Measurements from ENCODE around the gene MYOM1.

The MYOM1 gene

DNA sequence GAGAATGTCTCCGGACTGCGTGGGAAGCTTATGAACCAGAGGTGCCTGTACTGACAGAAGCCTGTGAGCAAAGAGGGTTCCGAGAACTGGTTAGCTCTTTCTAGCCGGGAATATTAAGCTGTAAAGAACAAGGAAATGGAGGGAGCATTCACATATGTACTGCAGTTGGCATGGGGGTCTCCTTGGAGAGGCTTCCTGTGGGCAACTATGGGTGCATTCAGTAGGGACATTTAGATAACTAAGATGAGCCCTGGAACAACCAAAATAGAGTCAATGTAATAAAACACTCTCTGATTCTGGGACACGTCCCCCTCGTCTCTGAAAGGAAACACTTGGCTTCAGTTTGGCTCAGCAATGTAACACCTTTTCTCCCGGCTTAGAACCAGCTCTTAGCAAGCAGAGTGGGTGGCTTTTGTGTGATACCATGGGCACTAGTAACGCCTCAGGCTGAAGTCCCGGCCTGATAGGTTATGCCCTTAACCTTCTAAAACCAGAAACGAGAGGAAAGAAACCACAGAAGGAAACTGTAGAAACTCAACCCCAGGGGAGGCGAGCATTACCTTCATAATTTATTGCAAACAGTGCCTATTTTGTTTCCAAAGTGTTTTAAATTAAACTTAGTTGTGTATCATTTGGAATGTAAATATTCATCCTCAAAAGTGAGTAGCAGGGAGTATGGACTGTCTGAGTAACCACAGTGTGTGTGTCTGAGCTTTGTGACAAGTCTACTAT lies 158.0 kb downstream of the MYOM1 start:
- TF ChIP-seq TAF1 (IDR thresholded peaks at IDR 0.05; ENCODE audit: borderline replicate concordance, insufficient read depth, low read length) (no peak), SIN3A (IDR thresholded peaks at IDR 0.05; ENCODE audit: borderline replicate concordance, insufficient read depth, low read length) (no peak), FOXP2 (optimal IDR thresholded peaks at IDR 0.05; ENCODE audit: borderline replicate concordance, extremely low read depth, extremely low read length, insufficient read depth) (no peak), REST (IDR thresholded peaks at IDR 0.05; ENCODE audit: insufficient read depth in 1 of 2, low read depth in 2 of 2, low read length in 2 of 2) (no peak), POLR2AphosphoS5 (IDR thresholded peaks at IDR 0.05; ENCODE audit: low read depth, low read length) (no peak)

DNA sequence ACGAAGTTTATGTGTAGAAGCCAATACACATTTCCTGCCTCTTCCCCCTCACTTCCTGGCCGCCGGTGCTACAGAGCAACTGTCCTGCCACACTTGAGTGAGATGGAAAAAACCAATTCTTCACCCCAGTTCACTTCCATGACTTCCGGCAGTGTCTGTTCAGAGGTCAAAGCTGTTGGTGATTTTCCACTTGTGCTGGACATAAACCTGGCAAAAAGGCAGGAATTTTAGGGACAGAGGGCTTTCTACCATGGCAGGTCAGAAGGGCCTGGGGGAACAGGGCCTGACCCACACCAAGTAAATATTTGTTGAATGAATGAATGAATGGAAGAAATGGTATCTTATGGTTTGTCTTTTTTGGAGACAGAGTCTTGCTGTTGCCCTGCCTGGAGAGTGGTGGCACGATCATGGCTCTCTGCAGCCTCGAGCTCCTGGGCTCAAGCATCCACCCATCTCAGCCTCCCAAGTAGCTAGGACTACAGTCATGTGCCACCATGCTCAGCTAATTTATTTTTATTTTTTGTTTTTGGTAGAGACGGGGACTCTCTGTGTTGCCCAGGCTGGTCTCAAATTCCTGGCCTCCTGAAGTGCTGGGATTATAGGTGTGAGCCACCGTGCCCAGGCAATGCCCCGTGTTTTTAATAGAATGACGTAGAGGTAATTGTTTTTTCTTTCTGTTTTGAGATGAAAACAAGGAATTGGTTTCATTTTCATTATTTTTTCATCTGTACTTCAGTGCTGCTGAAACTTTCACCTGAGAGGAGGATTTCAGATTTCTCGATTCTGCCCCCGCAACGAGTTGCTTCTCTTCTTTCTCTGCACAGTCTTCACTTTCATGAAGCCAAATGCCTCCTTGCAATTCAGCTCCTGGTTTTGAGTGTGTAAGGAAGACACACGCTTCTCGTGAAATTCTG lies 158.8 kb downstream of the MYOM1 start:
- TF ChIP-seq SIN3A (IDR thresholded peaks at IDR 0.05; ENCODE audit: borderline replicate concordance, insufficient read depth, low read length) (no peak), REST (IDR thresholded peaks at IDR 0.05; ENCODE audit: insufficient read depth in 1 of 2, low read depth in 2 of 2, low read length in 2 of 2) (no peak), FOXP2 (optimal IDR thresholded peaks at IDR 0.05; ENCODE audit: borderline replicate concordance, extremely low read depth, extremely low read length, insufficient read depth) (no peak), POLR2AphosphoS5 (IDR thresholded peaks at IDR 0.05; ENCODE audit: low read depth, low read length) (no peak), TAF1 (IDR thresholded peaks at IDR 0.05; ENCODE audit: borderline replicate concordance, insufficient read depth, low read length) (no peak)

- TF ChIP-seq TAF1 (IDR thresholded peaks at IDR 0.05; ENCODE audit: borderline replicate concordance, insufficient read depth, low read length) (no peak), REST (IDR thresholded peaks at IDR 0.05; ENCODE audit: insufficient read depth in 1 of 2, low read depth in 2 of 2, low read length in 2 of 2) (no peak), FOXP2 (optimal IDR thresholded peaks at IDR 0.05; ENCODE audit: borderline replicate concordance, extremely low read depth, extremely low read length, insufficient read depth) (no peak), SIN3A (IDR thresholded peaks at IDR 0.05; ENCODE audit: borderline replicate concordance, insufficient read depth, low read length) (no peak), POLR2AphosphoS5 (IDR thresholded peaks at IDR 0.05; ENCODE audit: low read depth, low read length) (no peak)
Measured at GRCh38 chr18:3059272-3059671, 160.5 kb downstream of the MYOM1 start.

DNA sequence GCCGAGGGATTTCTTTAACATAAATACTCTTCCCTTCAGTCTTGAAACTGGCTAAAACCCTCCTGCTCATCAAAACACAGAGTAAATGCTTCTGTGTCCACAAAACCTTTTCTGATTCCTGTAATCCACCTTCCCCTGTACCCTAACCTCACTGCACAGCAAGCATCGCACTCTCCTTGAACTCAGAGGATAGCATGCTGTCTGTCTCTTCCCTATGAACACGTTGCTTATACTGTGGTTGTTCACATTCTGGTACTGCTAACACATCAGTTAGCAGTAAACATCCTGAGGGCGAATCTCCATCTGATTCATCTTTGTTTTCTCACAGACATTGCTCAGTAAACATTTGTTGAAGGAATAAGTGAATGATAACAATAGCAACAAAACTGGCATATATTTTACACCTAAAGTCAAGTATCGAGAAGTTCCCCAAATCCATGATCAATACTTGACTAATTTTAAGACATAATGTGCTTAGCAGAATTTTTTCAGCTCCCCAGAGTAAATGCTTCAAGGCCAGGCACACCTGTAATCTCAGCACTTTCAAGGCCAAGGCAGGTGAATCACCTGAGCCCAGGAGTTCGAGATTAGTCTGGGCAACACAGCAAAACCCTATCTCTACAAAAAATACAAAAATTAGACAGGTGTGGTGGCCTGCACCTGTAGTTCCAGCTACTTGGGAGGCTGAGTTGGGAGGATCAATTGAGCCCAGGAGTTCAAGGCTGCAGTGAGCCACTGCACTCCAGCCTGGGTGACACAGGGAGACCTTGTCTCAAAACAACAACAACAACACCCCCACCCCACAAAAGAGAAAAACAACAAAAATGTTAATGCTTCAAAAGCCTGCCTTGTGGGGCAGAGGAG lies 161.2 kb downstream of the MYOM1 start:
- TF ChIP-seq SIN3A (IDR thresholded peaks at IDR 0.05; ENCODE audit: borderline replicate concordance, insufficient read depth, low read length), result no peak
- no peak for TF ChIP-seq TAF1 (IDR thresholded peaks at IDR 0.05; ENCODE audit: borderline replicate concordance, insufficient read depth, low read length)
- TF ChIP-seq FOXP2 (optimal IDR thresholded peaks at IDR 0.05; ENCODE audit: borderline replicate concordance, extremely low read depth, extremely low read length, insufficient read depth), result no peak
- TF ChIP-seq REST (IDR thresholded peaks at IDR 0.05; ENCODE audit: insufficient read depth in 1 of 2, low read depth in 2 of 2, low read length in 2 of 2), result no peak
- no peak for TF ChIP-seq POLR2AphosphoS5 (IDR thresholded peaks at IDR 0.05; ENCODE audit: low read depth, low read length)
